Fibroblast of skin of abdomen (primary cell): Measurements from ENCODE around the gene DCAF15.

Source experiments
- DNase-seq: peaks from one replicate; pipeline ENCODE4 v3.0.0-alpha.2; 2013

The DCAF15 gene

DNA sequence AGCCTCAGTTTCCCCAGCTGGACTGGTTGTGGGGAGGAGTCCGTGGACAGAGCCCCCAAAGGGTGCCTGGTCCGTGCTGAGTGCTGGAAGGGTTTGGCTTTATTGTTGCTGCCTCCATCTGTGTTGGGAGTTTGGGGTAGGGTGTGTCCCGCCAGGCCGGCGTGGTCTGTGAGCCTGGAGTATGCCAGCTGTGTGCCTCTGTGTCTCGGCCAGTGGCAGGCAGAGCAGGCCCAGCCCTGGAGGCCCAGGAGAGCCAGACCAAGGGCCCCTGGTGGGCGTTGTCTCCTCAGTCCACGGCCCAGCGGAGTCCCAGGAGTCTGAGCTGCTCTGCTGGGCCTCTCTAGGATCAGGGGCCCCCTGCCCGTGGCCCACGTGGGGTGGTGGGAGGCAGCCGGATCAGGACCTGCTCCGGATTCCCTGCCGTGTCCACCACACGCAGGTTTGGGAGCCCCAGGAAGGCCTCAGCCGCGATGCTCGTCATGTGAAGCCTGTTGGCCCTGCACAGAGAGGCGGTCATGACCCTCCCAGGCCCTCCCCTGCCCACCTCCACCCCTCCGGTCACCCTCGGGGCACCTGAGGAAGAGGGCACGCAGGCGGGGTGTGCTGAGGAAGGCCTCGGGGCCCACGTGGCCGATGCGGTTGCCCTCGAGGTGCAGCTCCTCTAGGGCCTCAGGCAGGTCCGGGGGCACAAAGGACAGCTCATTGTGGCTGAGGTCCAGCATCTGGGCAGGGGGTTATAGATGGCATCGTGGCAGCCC lies 20.7 kb upstream of the DCAF15 start:
- no peak for DNase-seq

DNA sequence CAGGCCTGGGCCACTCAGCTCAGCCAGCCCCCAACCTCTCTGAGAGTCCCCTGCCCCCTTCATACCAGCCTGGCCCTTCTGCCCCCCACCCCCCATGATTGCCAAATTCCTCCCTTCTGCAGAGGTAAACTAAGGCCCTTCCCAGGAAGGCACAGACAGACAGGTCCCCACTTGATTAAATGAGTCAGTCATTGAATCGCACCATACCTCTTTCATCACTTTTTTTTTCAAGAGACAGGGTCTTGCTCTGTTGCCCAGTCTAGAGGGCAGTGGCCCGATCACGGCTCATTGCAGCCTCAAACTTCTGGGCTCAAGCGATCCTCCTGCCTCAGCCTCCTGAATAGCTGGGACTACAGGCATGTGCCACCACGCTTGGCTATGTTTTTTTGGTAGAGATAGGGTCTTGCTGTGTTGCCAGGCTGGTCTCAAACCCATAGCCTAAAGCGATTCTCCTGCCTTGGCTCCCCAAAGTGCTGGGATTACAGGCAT lies 20.1 kb upstream of the DCAF15 start:
- no peak for DNase-seq

DNA sequence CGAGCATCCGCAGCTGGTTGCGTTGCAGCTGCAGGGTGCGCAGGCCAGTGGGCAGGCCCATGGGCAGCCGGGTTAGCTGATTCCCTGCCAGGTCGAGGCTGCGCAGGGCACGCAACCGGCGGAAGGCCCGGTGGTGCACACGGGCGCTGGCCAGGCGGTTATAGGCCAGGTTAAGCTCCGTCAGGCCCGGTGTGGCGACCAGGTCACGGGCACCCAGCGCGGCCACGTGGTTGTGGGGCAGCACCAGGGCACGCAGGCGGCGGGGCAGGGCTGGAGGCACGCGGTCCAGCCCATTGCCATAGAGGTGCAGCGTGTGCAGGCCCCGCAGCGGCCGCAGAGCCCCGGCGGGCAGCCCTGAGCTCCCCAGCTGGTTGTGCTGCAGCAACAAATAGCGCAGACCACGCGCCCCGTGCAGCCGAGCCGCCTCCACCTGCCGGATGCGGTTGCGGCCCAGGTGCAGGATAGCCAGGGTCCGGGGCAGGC lies 19.4 kb upstream of the DCAF15 start:
- no peak for DNase-seq

DNA sequence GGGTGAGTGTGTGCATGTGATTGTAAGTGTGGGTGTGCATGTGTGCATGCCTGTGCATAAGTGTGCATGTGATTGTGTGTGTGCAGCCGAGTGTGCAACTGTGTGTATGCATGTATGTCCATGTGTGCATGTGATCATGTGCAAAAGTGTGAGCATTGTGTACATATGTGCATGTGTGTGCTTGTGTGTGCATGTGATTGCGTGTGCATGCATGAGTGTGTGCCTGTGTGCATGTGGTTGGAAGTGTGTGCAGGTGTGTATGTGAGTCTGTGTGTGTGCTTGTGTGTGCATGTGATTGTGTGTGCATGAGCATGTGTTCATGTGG lies 17.6 kb upstream of the DCAF15 start:
- no peak for DNase-seq

DNA sequence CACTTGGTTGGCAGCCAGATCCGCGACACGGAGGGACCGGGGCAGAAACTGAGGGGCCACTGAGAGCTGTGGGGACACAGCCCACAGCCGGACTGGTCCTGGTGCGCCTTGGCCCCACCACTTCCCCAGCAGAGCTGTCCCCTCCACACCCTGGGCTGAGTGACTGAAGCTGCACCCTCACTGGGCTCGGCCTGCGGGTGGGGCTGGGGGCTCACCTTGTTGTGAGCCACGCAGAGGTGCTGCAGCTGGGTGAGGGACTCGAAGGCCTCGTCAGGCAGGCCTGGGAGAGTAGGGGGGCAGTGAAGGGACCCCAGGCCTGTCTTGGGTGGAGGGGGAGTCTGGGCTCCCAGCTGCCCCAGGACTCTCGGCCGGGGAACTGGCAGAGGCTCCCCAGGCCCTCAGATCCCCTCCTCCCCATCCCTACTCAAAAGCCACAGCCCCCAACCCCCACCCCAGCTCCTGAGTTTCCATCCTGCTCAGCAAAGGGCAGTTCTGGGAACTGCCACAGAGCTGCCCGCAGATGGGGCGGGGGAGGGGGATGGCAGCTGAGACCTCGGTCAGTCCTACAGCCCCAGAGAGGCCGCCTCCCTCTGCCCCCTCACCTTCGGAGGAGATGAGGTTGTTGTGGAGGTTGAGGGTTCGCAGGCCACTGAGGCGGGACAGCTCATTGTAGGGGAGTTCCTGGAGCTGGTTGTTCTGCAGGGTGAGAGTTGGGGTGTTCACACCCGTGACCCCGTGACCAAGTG lies 16.4 kb upstream of the DCAF15 start:
- DNase-seq = no peak

DNA sequence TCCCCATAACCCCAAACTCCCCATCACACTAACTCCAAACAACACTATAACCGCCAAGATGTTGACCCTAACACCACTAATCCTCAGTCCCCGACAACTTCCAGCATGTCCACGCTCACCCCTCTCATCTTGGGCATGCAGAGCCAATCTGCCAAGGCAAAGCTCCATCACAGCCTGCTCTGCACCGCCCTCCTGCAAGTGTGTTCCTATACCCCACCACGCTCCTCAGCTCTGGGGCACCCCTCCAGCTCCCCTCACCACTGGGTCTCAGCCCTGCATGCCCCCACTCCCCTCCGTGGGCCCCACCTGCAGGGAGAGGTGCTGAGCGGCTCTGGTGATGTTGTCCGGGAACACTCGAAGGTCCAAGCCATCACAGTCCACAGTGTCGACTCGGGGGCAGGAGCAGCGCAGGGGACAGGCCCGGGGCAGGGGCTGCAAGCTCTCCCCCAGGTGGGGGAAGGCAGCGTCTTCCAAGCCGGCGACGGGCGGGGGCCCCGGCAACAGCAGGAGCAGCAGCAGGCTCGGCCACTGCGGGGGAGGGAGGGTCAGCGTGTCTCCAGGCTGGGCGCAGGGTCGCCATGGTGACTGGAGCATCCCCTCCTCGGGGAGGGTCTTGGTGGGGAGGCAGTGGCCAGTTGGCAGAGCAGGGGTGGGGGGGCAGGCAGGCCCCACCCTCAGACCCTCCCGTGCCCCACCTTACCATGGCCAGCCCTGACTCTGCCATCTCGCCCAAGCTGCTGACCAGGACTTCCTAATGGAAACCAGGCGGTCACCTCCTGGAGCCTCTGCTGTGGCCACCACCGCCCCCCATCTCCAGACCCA lies 14.6 kb upstream of the DCAF15 start:
- no peak for DNase-seq

DNA sequence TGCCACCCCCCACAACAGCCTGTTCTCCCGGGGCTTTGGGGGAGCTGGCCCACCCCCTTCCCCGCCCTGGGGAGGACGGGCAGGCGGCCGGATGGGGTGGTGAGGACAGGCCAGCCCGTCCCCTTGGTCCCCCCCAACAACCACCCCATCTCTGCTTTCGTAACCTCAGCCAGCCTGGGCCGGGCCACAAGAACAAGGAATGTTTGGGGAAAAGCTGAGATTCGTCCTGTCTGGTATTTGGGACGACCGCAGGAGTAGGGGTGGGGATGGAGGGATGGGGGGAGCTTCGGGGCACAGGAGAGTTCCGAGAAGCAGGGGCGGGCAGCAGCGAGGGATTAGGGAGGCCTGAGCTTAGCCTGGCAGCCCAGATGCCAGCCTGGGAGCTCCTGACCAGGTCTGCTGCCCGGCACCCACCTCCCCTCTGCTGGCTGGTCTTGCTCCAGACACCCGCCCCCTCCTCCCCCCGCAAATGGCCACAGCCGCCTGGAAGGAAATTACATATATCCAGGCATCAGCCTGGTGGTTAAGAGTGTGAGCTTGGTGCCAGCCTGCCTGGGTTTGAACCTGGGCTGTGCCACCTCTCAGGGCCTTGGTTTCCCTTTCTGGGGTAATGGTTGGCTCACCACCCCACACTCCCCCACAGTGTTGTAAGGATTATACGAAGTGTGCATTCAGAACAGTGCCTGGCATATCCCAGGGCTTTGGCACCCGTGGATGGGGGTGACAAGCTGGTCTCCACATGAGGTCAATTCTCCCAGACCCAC lies 13.8 kb upstream of the DCAF15 start, which contains the start of gene PODNL1:
PODNL1 (minus strand) TSS at position 117 of the 764 bp plus-strand sequence. CDS start 236 bp downstream, outside the sequence.
- peak; percentile 91 for DNase-seq

DNA sequence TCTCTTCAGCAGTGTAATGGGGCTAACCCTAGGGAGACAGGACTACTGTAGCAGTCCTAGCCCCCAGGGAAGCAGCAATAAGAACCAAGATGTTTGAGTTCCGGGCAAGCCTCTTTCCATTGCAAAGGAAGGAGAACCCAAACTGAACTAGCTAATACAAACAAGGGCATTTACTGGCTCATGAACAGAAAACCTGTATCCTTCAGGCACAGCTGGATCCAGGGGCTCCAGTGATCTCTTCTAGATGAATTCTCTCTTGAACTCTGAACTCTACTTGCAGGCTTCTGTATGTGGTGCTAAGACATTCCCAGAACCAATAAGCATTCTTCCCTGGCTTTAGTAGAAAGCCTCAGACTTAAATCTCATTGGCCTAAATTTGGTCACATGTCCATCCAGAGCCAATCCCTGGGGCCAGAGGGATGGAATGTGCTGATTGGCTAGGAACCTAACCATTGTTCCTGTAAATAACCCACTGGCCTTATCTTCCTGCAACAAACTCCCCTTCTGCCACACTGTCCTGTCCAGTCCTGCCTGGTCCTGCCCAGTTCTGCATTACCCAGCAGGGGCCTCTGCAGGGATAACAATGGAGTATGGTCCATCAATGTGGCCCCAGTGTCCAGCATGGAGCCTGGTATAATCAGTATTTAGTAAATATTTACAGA lies 10.2 kb upstream of the DCAF15 start:
- no peak for DNase-seq

DNA sequence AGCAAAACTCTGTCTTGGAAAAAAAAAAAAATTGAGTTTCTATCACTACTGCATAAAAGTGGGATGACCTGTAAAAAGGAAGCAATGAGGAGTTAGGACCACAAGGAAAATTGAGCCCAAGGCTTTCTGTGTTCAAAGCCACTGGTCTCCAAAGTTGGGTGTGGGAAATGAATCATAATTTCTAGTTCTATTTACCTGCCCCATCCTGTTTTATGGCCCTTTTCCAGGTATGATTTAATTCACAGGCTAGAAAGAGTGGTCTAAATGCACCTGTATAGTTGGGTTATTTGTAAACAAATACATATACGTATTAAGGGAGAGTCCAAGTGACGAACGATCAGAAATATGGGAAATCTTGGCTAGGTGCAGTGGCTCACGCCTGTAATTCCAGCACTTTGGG lies 5.9 kb upstream of the DCAF15 start:
- no peak for DNase-seq

DNA sequence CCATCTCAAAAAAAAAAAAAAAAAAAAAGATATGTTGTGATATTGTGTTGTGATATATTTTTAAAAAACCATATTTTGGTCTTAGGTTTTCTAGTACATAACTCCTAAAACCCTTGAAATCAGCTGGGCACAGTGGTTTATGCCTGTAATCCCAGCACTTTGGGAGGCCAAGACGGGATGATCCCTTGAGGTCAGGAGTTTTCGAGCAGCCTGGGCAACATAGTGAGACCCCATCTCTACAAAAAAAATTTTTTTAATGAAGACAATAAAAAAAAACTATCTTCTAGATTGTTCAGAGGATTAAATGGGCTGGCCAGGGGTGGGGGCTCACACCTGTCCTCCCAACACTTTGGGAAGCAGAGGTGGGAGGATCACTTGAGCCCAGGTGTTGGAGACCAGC lies 1.3 kb upstream of the DCAF15 start:
- DNase-seq = no peak

DNA sequence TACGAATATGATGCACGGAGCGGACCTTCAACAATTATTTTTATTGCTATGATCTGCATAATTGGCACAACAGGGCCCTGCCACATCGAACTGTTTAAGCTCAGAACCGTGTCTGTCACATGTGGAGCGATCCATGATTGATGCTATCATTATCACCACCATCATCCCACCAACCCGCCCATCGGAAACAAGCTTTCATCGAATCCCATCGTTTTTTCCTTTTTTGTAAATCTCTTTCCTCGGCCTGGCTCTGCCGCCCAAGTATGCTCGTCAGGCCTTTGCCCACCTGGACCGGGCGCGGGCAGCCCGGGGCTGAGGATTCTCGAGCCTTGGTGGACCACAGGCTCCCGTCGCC lies 533 bp upstream of the DCAF15 start:
- no peak for DNase-seq

DNA sequence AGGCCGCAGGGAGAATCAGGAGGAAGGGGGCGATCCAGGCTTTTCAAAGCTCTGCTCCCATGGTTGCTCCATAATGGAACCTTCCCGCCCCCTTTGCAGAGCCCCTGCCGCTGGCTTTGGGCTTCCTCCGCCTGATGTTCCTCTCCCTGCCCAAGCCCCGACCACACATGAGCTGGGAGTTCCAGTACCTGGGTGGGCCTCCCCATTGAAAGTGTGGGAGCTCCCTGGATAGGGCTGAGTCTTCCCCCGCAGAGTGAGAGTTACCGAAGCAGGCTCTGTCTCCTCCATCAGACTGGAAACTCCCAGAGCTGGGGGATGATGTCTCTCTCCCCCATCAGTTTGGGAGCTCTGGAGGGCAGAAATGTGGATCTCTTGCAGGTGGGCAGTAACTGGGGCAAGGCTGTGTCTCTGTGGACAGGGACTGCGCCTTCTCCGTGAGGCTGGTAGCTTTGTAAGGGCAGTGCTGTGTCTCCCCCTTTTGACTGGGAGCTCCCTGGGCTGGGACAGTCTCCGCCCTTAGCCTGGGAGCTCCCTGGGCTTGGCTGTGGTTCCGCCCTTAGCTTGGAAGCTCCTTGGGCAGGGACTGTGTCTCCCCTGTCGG lies 722 bp downstream of the DCAF15 start:
- peak; percentile 42 for DNase-seq

DNA sequence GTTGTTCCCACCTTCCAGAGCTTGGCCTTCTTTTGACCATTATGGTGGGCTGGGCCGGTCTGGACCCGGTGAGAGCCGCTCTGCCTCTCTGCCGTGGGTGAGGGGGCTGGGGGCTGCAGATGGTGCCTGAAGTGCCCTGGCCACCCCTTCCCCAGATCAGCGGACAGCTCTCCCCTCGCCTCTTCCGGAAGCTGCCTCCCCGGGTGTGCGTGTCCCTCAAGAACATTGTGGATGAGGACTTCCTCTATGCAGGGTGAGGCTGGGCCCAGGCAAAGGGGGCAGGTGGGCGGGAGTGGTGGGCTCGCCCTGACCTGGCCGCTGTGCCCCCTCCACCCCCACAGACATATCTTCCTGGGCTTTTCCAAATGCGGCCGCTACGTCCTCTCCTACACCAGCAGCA lies 1.9 kb downstream of the DCAF15 start:
- DNase-seq = no peak

DNA sequence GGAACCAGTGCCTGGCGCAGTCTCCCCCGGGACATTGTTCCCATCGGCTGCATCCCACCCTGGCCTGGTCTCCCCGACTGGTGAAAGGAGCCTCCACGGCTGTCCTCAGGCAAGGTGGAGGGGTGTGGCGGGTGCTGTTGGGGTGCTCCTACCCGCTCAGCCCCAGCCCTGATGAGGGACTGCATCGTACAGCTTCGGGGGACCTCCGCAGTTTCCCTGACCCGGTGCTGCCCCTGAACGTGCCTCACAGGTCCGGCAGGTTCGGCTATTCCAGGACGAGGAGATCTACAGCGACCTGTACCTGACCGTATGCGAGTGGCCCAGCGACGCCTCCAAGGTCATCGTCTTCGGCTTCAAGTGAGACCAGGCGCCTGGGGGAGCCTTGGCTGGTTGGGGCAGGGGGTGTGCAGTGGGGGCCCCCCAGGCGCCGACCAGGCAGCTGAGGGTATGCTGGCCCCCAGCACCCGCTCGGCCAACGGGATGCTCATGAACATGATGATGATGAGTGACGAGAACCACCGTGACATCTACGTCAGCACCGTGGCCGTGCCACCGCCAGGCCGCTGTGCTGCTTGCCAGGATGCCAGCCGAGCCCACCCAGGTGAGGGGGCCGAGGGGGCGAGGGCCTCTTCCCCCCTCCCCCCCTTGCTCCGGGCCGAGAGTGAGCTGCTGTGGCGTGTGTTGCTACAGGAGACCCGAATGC lies 3.5 kb downstream of the DCAF15 start:
- no peak for DNase-seq

DNA sequence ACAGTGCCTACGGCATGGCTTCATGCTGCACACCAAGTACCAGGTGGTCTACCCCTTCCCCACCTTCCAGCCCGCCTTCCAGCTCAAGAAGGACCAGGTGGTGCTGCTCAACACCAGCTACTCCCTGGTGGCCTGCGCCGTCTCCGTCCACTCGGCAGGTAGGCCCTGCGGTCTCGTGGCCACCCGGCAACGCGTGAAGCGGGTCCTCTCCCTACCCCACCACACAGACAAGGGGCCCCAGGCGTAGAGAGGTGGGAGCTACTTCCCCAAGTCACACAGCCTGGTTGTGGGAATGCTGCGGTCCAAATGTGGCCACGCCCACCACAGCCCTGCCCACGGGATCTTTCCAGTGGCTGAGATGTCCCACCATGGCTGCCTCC lies 4.0 kb downstream of the DCAF15 start:
- no peak for DNase-seq

DNA sequence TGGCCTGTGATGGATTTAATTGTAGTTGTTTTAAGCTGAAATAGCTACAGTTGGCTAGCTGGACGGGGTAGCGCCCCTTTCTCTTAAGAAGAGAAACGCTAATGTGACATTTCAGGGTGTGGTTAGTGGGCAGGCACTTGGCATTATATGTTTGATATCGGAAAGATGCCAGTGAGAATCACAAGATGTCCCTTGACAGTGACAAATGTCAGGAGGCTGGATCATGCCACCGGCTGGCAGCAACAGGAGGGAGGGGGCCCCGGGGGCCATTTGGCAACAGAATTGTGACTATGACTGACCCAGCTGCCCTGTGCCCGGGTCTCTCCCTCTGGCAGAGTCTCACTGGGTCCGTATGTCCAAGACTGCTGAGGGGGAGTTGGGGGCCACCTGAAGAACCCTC lies 4.7 kb downstream of the DCAF15 start:
- no peak for DNase-seq

DNA sequence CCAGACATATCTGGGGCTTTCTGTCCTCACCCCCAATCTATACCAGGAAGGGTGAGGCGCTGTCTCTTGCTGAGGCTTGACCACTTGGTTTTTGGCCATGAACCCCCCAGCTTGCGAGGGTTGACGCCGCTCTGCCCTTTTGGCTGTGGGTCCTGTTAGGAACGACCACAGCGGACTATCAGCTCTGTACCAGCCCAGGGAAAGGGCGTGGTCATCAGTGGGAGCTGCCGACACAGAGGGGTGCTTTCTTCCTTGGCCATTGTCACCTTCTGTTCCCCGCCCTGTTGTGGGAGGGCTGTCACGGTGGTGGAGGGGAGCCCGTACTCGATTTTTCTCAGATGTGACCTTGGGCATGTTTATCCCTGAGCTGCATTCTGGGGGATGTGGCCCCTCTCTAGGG lies 5.7 kb downstream of the DCAF15 start:
- no peak for DNase-seq

DNA sequence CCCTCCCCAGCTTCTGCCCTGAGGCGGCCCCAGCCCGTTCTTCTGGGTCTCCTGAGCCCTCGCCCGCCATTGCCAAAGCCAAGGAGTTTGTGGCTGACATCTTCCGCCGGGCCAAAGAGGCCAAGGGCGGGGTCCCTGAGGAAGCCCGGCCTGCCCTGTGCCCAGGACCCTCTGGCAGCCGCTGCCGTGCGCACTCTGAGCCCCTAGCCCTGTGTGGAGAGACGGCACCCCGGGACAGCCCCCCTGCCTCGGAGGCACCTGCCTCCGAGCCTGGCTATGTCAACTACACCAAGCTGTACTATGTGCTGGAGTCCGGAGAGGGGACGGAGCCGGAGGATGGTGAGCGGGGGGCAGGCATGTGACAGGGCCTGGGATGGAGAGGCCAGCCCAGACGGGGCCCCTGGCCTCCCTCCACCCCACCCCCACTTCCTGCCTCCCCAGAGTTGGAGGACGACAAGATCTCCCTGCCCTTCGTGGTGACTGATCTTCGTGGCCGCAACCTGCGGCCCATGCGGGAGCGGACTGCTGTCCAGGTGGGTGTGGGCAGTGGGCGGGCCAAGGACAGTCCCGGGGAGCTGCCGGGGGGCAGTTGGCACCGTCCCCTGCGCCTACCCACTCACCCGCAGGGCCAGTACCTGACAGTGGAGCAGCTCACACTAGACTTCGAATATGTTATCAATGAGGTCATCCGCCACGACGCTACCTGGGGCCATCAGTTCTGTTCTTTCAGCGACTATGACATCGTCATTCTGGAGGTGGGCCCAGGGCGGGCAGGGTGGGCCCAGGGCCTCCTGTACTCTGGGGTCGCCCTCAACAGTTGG lies 7.0 kb downstream of the DCAF15 start:
- no peak for DNase-seq

DNA sequence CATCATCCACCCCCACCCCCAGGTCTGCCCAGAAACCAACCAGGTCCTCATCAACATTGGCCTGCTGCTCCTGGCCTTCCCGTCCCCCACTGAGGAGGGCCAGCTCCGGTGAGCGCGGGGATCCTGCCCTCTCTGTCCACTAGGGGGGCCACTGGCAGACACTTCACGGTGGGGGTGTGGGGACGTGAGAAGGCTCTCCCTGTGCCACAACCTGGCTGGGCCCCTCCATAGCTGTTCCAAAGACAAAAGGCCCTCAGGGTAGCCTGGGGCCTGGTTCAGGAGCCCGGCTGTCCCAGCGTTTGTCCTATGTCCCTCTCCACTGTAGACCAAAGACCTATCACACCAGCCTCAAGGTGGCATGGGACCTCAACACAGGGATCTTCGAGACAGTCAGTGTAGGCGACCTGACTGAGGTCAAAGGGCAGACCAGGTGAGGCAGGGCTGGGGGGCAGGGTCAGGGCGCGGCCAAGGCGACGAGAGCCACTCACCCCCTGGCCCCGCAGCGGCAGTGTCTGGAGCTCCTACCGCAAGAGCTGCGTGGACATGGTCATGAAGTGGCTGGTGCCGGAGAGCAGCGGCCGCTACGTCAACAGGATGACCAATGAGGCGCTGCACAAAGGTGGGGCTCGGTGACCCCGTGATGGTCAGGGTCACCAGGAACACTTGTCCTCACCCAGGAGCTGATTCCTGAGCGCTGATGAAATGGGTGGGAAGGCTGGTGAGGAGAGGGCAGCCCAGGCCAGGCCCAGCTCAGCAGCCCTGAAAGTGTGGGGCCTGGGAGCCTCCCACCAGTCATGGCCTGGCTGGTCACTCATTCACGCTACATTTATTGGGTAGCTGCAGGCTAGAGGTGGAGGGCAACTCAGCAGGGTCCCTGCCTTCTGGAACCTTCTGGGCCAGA lies 7.9 kb downstream of the DCAF15 start:
- DNase-seq = no peak
